Embryonic facial prominence (tissue), 1 donor: ENCODE results near the gene EXD3.
A peak's percentile ranks its signal among the peaks of the same experiment; 100 is the strongest.
"Not testable (repeated sequence)": the region's sequence is repeated elsewhere in the genome, so short reads cannot be mapped to it uniquely, and the experiment has no call there.

Experiments used
- DNase-seq: peaks from one replicate; pipeline ENCODE4 v3.0.0-alpha.2; 2016; ENCODE audit errors: extremely low spot score

EXD3 gene

GRCh38 chr9:137422604-137423513 is at the start of gene EXD3, which contains the start of gene NOXA1:
EXD3 (minus strand) TSS chr9:137423162; CDS start chr9:137395357, 27,805 bp downstream.
NOXA1 (plus strand) TSS chr9:137423393; CDS start chr9:137423530, 137 bp downstream.
- DNase-seq = peak; percentile 65

GRCh38 chr9:137470785-137471184 is 47.8 kb upstream of the EXD3 start:
- no peak for DNase-seq

- no peak for DNase-seq
These were observed 44.9 kb upstream of the EXD3 start for GRCh38 chr9:137467896-137468295.

- DNase-seq = no peak
These were observed 44.2 kb upstream of the EXD3 start for GRCh38 chr9:137467161-137467581.

GRCh38 chr9:137466389-137467085 is 43.6 kb upstream of the EXD3 start:
- DNase-seq = not testable (repeated sequence)

- DNase-seq = no peak
These were observed 42.9 kb upstream of the EXD3 start for GRCh38 chr9:137465720-137466388.

- DNase-seq = no peak
These were observed 42.2 kb upstream of the EXD3 start for GRCh38 chr9:137465000-137465719.

GRCh38 chr9:137464291-137464999 is 41.5 kb upstream of the EXD3 start:
- DNase-seq = no peak

GRCh38 chr9:137463931-137464290 is 40.9 kb upstream of the EXD3 start:
- no peak for DNase-seq

- no peak for DNase-seq
These were observed 40.3 kb upstream of the EXD3 start for GRCh38 chr9:137462986-137463930.

- DNase-seq = no peak
These were observed 39.5 kb upstream of the EXD3 start for GRCh38 chr9:137462396-137462985.

GRCh38 chr9:137461663-137462395 is 38.9 kb upstream of the EXD3 start:
- DNase-seq = no peak

- DNase-seq = no peak
These were observed 38.3 kb upstream of the EXD3 start for GRCh38 chr9:137461316-137461662.

GRCh38 chr9:137460363-137461315 is 37.7 kb upstream of the EXD3 start:
- no peak for DNase-seq

GRCh38 chr9:137459601-137460362 is 36.8 kb upstream of the EXD3 start:
- no peak for DNase-seq

GRCh38 chr9:137459152-137459600 is 36.2 kb upstream of the EXD3 start, which contains the start of gene NSMF:
NSMF (minus strand) TSS chr9:137459334; CDS start chr9:137459102, 232 bp downstream.
- DNase-seq = peak; percentile 87
